GM12865 (cell line): ENCODE data around the gene UBE2L6.

Source experiments
- DNase-seq: peaks from one replicate; pipeline ENCODE4 v3.0.0; 2010; ENCODE audit warnings: low read depth
- H3K4me3 ChIP-seq: 2 replicates; pipeline ENCODE4 v1.5.1; 2011; ENCODE audit warnings: mild to moderate bottlenecking, low read depth, low read length, control low read depth
- CTCF ChIP-seq: IDR thresholded peaks from 2 replicates; pipeline ENCODE4 v1.5.1; 2011; ENCODE audit warnings: low read length, control low read depth, low read depth, inconsistent platforms; ENCODE audit not compliant: insufficient read depth; ENCODE audit errors: missing control alignments

The UBE2L6 gene

GRCh38 chr11:57596266-57596885 lies 28.9 kb upstream of the UBE2L6 start:
- no peak overlapping the region for H3K4me3 ChIP-seq
- TF ChIP-seq CTCF, result no peak
- no peak for DNase-seq

DNA sequence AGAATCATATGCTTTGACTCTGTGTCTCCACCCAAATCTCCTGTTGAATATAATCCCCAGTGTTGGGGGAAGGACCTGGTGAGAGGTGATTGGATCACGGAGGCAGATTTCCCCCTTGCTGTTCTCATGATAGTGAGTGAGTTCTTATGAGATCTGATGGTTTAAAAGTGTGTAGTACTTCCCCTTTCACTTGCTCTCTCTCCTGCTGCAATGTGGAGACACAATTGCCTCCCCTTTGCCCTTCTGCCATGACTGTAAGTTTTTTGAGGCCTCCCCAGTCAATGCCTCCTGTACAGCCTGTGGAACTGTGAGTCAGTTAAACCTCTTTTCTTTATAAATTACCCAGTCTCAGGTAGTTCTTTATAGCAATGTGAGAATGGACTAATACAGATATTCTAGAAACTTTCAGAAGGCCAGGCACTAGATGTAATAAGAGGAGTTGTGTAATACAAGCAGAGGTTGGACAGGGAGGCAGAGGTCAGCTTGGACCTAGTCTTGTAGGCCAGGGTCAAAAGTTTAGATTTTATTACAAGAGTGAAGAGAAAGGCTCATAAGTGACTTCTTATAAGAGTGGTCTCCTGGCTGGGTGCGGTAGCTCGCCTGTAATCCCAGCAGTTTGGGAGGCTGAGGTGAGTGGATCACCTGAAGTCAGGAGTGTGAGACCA lies 20.7 kb upstream of the UBE2L6 start:
- DNase-seq, result no peak
- no peak for TF ChIP-seq CTCF
- H3K4me3 ChIP-seq, result no peak overlapping the region

DNA sequence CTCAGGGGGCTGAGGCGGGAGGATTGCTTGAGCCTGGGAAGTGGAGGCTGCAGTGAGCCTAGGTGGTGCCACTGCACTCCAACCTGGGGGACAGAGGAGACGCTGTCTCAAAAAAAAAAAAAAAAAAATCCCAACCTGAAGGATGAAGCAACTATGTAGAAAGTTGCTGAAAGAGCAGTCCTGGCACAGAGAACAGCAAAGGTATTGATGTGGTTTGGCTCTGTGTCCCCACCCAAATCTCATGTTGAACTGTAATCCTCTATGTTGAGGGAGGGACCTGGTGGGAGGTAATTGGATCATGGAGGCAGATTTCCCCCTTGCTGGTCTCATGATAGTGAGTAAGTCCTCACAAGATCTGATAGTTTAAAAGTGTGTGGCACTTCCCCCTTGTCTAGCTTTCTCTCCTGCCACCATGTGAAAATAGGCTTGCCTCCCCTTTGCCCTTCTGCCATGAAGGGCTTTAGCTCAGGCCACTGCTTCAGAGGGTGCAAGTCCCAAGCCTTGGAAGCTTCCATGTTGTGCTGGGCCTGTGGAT lies 19.3 kb upstream of the UBE2L6 start:
- no peak for DNase-seq
- TF ChIP-seq CTCF, result no peak
- no peak overlapping the region for H3K4me3 ChIP-seq

GRCh38 chr11:57585301-57585700 lies 17.8 kb upstream of the UBE2L6 start:
- H3K4me3 ChIP-seq, result no peak overlapping the region
- no peak for TF ChIP-seq CTCF
- DNase-seq, result peak; percentile 44

DNA sequence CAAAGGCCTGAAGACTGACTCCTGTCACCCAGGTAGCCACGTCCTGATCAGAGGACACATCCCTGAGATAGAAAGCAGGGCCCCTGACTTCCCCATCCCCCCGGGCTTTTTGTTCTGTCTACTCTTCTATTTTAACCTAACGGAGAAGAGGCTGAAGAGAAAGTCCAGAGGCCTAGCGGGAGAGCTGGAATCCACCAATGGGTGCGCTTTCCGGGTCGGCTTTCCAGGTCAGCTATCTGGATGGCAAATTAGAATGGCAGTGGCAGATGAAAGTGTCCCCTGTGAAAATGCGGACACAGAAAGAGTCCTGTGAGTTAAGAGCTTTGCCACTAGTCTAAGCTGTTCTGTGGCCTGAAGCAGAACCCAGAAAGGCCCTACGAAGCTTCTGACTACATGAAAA lies 16.9 kb upstream of the UBE2L6 start:
- H3K4me3 ChIP-seq, result no peak overlapping the region
- TF ChIP-seq CTCF, result no peak

GRCh38 chr11:57574061-57574460 lies 6.6 kb upstream of the UBE2L6 start:
- no peak for DNase-seq
- no peak for TF ChIP-seq CTCF
- H3K4me3 ChIP-seq, result no peak overlapping the region

More for the DNA sequence above, 16.9 kb upstream of the UBE2L6 start:
- DNase-seq, result no peak
